B cell (primary cell): ENCODE data around the gene HIPK1. TPM values are rescaled to one million over a fixed set of nuclear protein-coding genes. Genes with fewer than 3 reads are reported as not detected.
A peak's percentile ranks its signal among the peaks of the same experiment; 100 is the strongest.
"Not testable (repeated sequence)": the region's sequence is repeated elsewhere in the genome, so short reads cannot be mapped to it uniquely, and the experiment has no call there.

Experiments used
- ATAC-seq: fragments of 200-7000 bp; cut with Tn5 transposase; one replicate; pipeline ENCODE4 v1.10.0; 2021; ENCODE audit warnings: low read depth, mild to moderate bottlenecking, moderate number of reproducible peaks, moderate library complexity
- CTCF ChIA-PET: fragments of 350-600 bp; sonication (Branson Sonifier 250); formaldehyde crosslinking; loops from one replicate; lab custom pipeline; 2021; ENCODE audit warnings: antibody characterized with exemption, inconsistent platforms; lab: Charles Lee
- POLR2A ChIA-PET: fragments of 350-600 bp; sonication (Branson Sonifier 250); formaldehyde crosslinking; loops from one replicate; lab custom pipeline; 2021; ENCODE audit warnings: antibody characterized with exemption; lab: Charles Lee
- DNase-seq: peaks from one replicate; pipeline ENCODE4 v3.0.0; 2013
- H2AFZ ChIP-seq: 2 replicates; pipeline ENCODE4 v1.6.1; 2012; ENCODE audit warnings: mild to moderate bottlenecking, low read depth, low read length; ENCODE audit not compliant: insufficient read depth, poor library complexity, severe bottlenecking
- H3K27ac ChIP-seq, 2 donors: 1 replicate in 1 of 2; 2 replicates in 1 of 2; pipeline ENCODE4 v1.5.1; 2012 to 2013; ENCODE audit warnings: low read length in 2 of 2, mild to moderate bottlenecking in 2 of 2, moderate library complexity in 1 of 2
- H3K27me3 ChIP-seq, 4 experiments: fragments of 200-600 bp in 1 of 4; sonication (generic) in 1 of 4; replicated peaks in 1 of 4; 1 replicate in 2 of 4; 2 replicates in 2 of 4; pipeline versions ENCODE4 v1.6.1 to v1.7.0; 2013 to 2016; ENCODE audit warnings: low read length in 3 of 4, mild to moderate bottlenecking in 2 of 4, mixed read lengths in 1 of 4, moderate library complexity in 1 of 4; ENCODE audit not compliant: insufficient read depth in 4 of 4, control insufficient read depth in 3 of 4; ENCODE audit errors: control extremely low read depth in 1 of 4
- H3K36me3 ChIP-seq, 2 experiments: replicated peaks in 1 of 2; 1 replicate in 1 of 2; 2 replicates in 1 of 2; pipeline versions ENCODE4 v1.6.1 to v1.7.1; 2013; ENCODE audit warnings: low read length in 1 of 2; ENCODE audit not compliant: insufficient read depth in 2 of 2, control insufficient read depth in 1 of 2; ENCODE audit errors: control extremely low read depth in 1 of 2, extremely low read depth in 1 of 2
- H3K4me1 ChIP-seq, 2 donors: fragments of 200-600 bp in 1 of 2; sonication (generic) in 1 of 2; 1 replicate in 1 of 2; 2 replicates in 1 of 2; pipeline versions ENCODE4 v1.5.1 to v1.6.1; 2013 to 2017; ENCODE audit warnings: low read length in 2 of 2; ENCODE audit not compliant: control insufficient read depth in 2 of 2, insufficient read depth in 2 of 2
- H3K4me2 ChIP-seq: replicated peaks from 2 replicates; pipeline ENCODE3; 2012; ENCODE audit warnings: mild to moderate bottlenecking, low read depth, low read length; ENCODE audit not compliant: poor library complexity, severe bottlenecking
- H3K4me3 ChIP-seq, 5 experiments: fragments of 200-600 bp in 1 of 5; sonication (generic) in 1 of 5; 1 replicate in 3 of 5; 2 replicates in 2 of 5; pipeline versions ENCODE4 v1.5.1 to v1.7.0; 2011 to 2016; ENCODE audit warnings: low read length in 4 of 5, mild to moderate bottlenecking in 4 of 5, low read depth in 2 of 5, control low read depth in 1 of 5, moderate library complexity in 1 of 5; ENCODE audit not compliant: insufficient read depth in 1 of 5; ENCODE audit errors: control extremely low read depth in 1 of 5, extremely low read depth in 1 of 5
- H3K79me2 ChIP-seq: fragments of 200-600 bp; sonication (generic); one replicate; pipeline ENCODE4 v1.6.0; 2016; ENCODE audit warnings: low read length; ENCODE audit not compliant: control insufficient read depth, insufficient read depth
- H3K9ac ChIP-seq: fragments of 200-600 bp; sonication (generic); 2 replicates; pipeline ENCODE4 v1.6.1; 2017; ENCODE audit warnings: mild to moderate bottlenecking, low read length, moderate library complexity
- H3K9me3 ChIP-seq, 3 donors: one replicate each; pipeline versions ENCODE4 v1.6.1 to v1.7.1; 2013; ENCODE audit warnings: low read length in 2 of 3; ENCODE audit not compliant: control insufficient read depth in 2 of 3, insufficient read depth in 1 of 3; ENCODE audit errors: control extremely low read depth in 1 of 3
- H4K20me1 ChIP-seq: 2 replicates; pipeline ENCODE4 v1.6.0; 2012; ENCODE audit warnings: mild to moderate bottlenecking, low read length; ENCODE audit not compliant: insufficient read depth, control insufficient read depth, poor library complexity, severe bottlenecking
- H3K27ac Mint-ChIP-seq: one replicate; pipeline ENCODE4 v1.8.0; 2021; ENCODE audit warnings: mixed read lengths
- H3K27me3 Mint-ChIP-seq: one replicate; pipeline ENCODE4 v1.8.0; 2021; ENCODE audit warnings: mixed read lengths
- H3K4me1 Mint-ChIP-seq: one replicate; pipeline ENCODE4 v1.8.0; 2021; ENCODE audit warnings: mixed read lengths
- H3K4me3 Mint-ChIP-seq: one replicate; pipeline ENCODE4 v1.8.0; 2021; ENCODE audit warnings: mixed read lengths
- H3K9me3 Mint-ChIP-seq: one replicate; pipeline ENCODE4 v1.8.0; 2022; ENCODE audit warnings: mixed read lengths; ENCODE audit not compliant: insufficient read depth
- CTCF ChIP-seq: fragments of 200-600 bp; IDR thresholded peaks from one replicate; pipeline ENCODE4 v1.8.0; 2022; ENCODE audit warnings: antibody characterized with exemption, mild to moderate bottlenecking
- EZH2 ChIP-seq: IDR thresholded peaks from 2 replicates; pipeline ENCODE4 v1.6.1; 2012; ENCODE audit warnings: borderline replicate concordance, low read depth, mild to moderate bottlenecking, moderate library complexity, low read length; ENCODE audit not compliant: insufficient read depth, poor library complexity, severe bottlenecking
- WGBS: methylation state at CpG from one replicate; pipeline ENCODE4 v1.1.5; 2013; ENCODE audit warnings: missing lambda C conversion rate; ENCODE audit not compliant: insufficient coverage; 5-methylcytosine and 5-hydroxymethylcytosine counted together
- intact Hi-C: fragments of 100-400 bp; cut with micrococcal nuclease; formaldehyde crosslinking; loops from one replicate; pipeline ENCODE4 v1.10.0; 2022
- polyA plus RNA-seq: library from polyadenylated mRNA; depleted of rRNA; stranded (reverse); fragments of >200 nt; gene quantifications from 2 replicates; pipeline ENCODE4 v1.2.3, GENCODE V29; 2012
- total RNA-seq, 2 donors: library from RNA; stranded (reverse); fragments of 120-200 nt in 1 of 2; gene quantifications; 1 replicate in 1 of 2; 2 replicates in 1 of 2; pipeline versions ENCODE4 v1.2.3 to v1.2.4, GENCODE V29; 2013 to 2022

HIPK1 gene
- total and polyA plus RNA-seq, 2 donors (not counting 1 experiment from before 2014, with no cell fraction given), result 13.6 to 48.0 TPM

- H3K27me3 ChIP-seq, result no peaks in the 10 kb centered on the region
- H3K79me2 ChIP-seq, result peaks cover 92% of the 10 kb centered on the region
- H3K27ac ChIP-seq, result peak overlapping the region in 1 of 2 donors; percentile 62
- H3K27me3 Mint-ChIP-seq, result no peaks in the 10 kb centered on the region
- H4K20me1 ChIP-seq, result peaks cover 32% of the 10 kb centered on the region
- H2AFZ ChIP-seq, result no peak overlapping the region
- peaks cover 16 to 25% of the 10 kb centered on the region in 2 donors for H3K4me1 ChIP-seq
- peaks cover 0 to 4% of the 10 kb centered on the region in 2 experiments for H3K36me3 ChIP-seq
- H3K9me3 Mint-ChIP-seq, result no peaks in the 10 kb centered on the region
- ChIA-PET CTCF (interaction anchor here (1.3 to 2.8 kb wide), 2 partner anchors 88 to 112 kb away, joined by 4 to 15 read pairs; no protein-coding TSS in a partner anchor), POLR2A (no interaction called here)
- peak overlapping the region; percentile 7 for H3K4me2 ChIP-seq
- peak overlapping the region; percentile 32 for H3K9ac ChIP-seq
- DNase-seq (no peak), ATAC-seq (no peak)
- peak overlapping the region; percentile 56 for H3K27ac Mint-ChIP-seq
- H3K4me3 ChIP-seq, result no peak overlapping the region
- peaks cover 41% of the 10 kb centered on the region for H3K4me1 Mint-ChIP-seq
- peak overlapping the region; percentile 53 for H3K4me3 Mint-ChIP-seq
- TF ChIP-seq EZH2 (no peak), CTCF (no peak)
- intact Hi-C loops, result loop anchor here (5.0 kb wide), 1 partner anchor 110 kb away; no protein-coding TSS in a partner anchor
- WGBS, result 14% methylated on average over 1 of the region's 3 CpGs
- no peaks in the 10 kb centered on the region for H3K9me3 ChIP-seq
These were observed 18.4 kb downstream of the HIPK1 start for GRCh38 chr1:113947388-113948107.

DNA sequence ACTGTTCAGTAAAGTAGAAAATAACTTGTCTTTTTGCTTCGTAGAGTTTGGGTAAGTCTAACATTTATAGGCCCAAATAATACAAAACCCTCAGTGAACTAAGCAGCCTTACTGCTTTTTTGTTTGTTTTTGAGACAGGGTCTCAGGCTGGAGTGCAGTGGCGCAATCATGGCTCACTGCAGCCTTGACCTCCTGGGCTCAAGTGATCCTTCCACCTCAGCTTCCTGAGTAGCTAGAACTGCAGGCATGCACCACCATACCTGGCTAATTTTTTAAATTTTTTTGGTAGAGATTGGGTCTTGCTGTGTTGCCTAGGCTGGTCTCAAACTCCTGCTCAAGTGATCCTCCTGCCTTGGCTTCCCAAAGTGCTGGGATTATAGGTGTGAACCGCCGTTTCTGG is 19.0 kb downstream of the HIPK1 start:
- DNase-seq, H2AFZ ChIP-seq, H3K36me3 ChIP-seq, POLR2A ChIA-PET, H3K9ac ChIP-seq, H3K9me3 Mint-ChIP-seq, H3K27ac Mint-ChIP-seq, H3K27me3 ChIP-seq, H3K27me3 Mint-ChIP-seq, H3K4me2 ChIP-seq, ATAC-seq, H3K9me3 ChIP-seq, H3K4me3 ChIP-seq, H3K4me3 Mint-ChIP-seq: not testable (repeated sequence)
- intact Hi-C loops, result loop anchor here (5.0 kb wide), 1 partner anchor 111 kb away; no protein-coding TSS in a partner anchor
- Histone ChIP-seq H3K27ac (peak overlapping the region in 1 of 2 donors; percentile 62), H3K79me2 (peaks cover 93% of the 10 kb centered on the region), H4K20me1 (peaks cover 33% of the 10 kb centered on the region), H3K4me1 (peaks cover 16 to 25% of the 10 kb centered on the region in 2 donors)
- WGBS, result no CpG with 5 or more reads among the region's 4 CpGs
- H3K4me1 Mint-ChIP-seq, result peaks cover 40% of the 10 kb centered on the region
- CTCF ChIA-PET, result interaction anchor here (2.8 kb wide), 1 partner anchor 113 kb away, joined by 15 read pairs; no protein-coding TSS in a partner anchor
